ENCODE measurements around the gene IQGAP3.

IQGAP3 gene

GRCh38 chr1:156574039-156574633 is 1.8 kb upstream of the IQGAP3 start:
- no peak for DNase-seq (ENCODE audit: low read depth)
- TF ChIP-seq, protein P1, sequence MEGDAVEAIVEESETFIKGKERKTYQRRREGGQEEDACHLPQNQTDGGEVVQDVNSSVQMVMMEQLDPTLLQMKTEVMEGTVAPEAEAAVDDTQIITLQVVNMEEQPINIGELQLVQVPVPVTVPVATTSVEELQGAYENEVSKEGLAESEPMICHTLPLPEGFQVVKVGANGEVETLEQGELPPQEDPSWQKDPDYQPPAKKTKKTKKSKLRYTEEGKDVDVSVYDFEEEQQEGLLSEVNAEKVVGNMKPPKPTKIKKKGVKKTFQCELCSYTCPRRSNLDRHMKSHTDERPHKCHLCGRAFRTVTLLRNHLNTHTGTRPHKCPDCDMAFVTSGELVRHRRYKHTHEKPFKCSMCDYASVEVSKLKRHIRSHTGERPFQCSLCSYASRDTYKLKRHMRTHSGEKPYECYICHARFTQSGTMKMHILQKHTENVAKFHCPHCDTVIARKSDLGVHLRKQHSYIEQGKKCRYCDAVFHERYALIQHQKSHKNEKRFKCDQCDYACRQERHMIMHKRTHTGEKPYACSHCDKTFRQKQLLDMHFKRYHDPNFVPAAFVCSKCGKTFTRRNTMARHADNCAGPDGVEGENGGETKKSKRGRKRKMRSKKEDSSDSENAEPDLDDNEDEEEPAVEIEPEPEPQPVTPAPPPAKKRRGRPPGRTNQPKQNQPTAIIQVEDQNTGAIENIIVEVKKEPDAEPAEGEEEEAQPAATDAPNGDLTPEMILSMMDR (conservative IDR thresholded peaks at IDR 0.05; ENCODE audit: control insufficient read depth, insufficient read depth, low read depth, low read length), result no peak
- H3K4me3 ChIP-seq (ENCODE audit: control insufficient read depth, low read depth, low read length), result no peak overlapping the region

- TF ChIP-seq, protein P1 (conservative IDR thresholded peaks at IDR 0.05; ENCODE audit: control insufficient read depth, insufficient read depth, low read depth, low read length), result no peak
- no peak for DNase-seq (ENCODE audit: low read depth)
- peak overlapping the region; percentile 87 for H3K4me3 ChIP-seq (ENCODE audit: control insufficient read depth, low read depth, low read length)
These were observed 276 bp upstream of the IQGAP3 start for GRCh38 chr1:156572663-156573018.

DNA sequence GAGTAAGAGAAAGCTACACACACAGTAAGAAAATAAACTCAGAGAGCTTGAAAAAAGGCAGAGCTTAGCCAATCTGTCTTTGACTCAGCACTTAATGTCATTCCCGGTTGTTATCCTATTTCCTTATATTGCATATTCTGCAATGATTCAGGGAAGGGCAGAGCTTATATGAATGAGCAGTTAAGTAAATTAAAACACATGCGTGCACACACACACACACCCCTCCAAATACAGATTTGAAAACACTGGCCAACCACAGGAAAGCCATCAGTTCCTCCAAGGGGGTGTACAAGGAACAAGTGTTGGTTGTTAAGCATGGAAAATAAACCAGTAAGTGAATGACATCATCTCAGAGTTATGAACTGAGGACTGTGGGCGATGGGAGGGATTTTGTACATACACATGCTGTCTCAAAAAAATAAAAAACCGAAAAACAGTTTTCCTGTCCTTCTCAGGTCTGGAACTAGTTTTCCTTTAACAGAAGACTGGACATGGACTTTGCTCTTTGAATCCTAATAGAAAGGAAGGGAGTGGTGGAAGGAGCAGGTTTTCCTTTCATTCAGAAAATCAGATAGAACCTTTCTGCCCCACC is 1.0 kb downstream of the IQGAP3 start:
- peak; percentile 94 for DNase-seq (ENCODE audit: low read depth)
- peak overlapping the region; percentile 87 for H3K4me3 ChIP-seq (ENCODE audit: control insufficient read depth, low read depth, low read length)
- TF ChIP-seq, protein P1 (conservative IDR thresholded peaks at IDR 0.05; ENCODE audit: control insufficient read depth, insufficient read depth, low read depth, low read length), result no peak

GRCh38 chr1:156566436-156566835 is 5.9 kb downstream of the IQGAP3 start:
- TF ChIP-seq, protein P1 (conservative IDR thresholded peaks at IDR 0.05; ENCODE audit: control insufficient read depth, insufficient read depth, low read depth, low read length), result no peak
- no peak for DNase-seq (ENCODE audit: low read depth)
- no peak overlapping the region for H3K4me3 ChIP-seq (ENCODE audit: control insufficient read depth, low read depth, low read length)

DNA sequence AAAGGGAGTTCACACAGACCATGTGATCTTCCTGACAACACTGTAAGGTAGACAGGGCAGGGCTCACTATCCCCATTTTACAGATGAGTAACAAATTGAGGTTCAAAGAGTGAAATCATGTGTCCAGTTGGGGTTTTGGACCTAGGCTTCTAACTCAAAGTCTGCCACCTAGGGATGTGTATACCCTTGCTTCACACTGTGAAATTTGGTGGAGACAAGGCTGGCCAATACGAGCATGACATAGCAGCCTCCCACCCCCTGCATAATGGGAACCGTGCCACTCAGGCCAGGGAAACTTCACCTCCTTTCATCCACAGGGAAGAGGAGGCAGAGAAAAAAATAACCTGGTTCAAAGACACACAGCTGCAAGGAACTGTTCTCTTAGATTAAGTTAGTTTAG is 6.8 kb downstream of the IQGAP3 start:
- no peak for DNase-seq (ENCODE audit: low read depth)
- TF ChIP-seq, protein P1 (conservative IDR thresholded peaks at IDR 0.05; ENCODE audit: control insufficient read depth, insufficient read depth, low read depth, low read length), result no peak
- H3K4me3 ChIP-seq (ENCODE audit: control insufficient read depth, low read depth, low read length), result no peak overlapping the region

- no peak for DNase-seq (ENCODE audit: low read depth)
- TF ChIP-seq, protein P1 (conservative IDR thresholded peaks at IDR 0.05; ENCODE audit: control insufficient read depth, insufficient read depth, low read depth, low read length), result no peak
- H3K4me3 ChIP-seq (ENCODE audit: control insufficient read depth, low read depth, low read length), result no peak overlapping the region
These were observed 11.7 kb downstream of the IQGAP3 start for GRCh38 chr1:156560585-156561163.

All from fibroblast of mammary gland (primary cell).